Thyroid gland (tissue), 4 donors: ENCODE data around the gene ZBTB16.

Source experiments
- POLR2A ChIP-seq, 2 donors: fragments of 450-650 bp; IDR thresholded peaks; one replicate each; pipeline ENCODE4 v1.6.1; 2017; ENCODE audit warnings: antibody characterized with exemption in 2 of 2, mild to moderate bottlenecking in 2 of 2, moderate library complexity in 1 of 2
- TF ChIP-seq, protein P1 (sequence below), 6 experiments: fragments of 200-600 bp in 3 of 6; fragments of 450-650 bp in 3 of 6; sonication (generic) in 3 of 6; IDR thresholded peaks; one replicate each; pipeline ENCODE4 v1.5.1; 2016 to 2019; ENCODE audit warnings: antibody characterized with exemption in 6 of 6, mild to moderate bottlenecking in 2 of 6, inconsistent platforms in 1 of 6, moderate library complexity in 1 of 6

DNA sequence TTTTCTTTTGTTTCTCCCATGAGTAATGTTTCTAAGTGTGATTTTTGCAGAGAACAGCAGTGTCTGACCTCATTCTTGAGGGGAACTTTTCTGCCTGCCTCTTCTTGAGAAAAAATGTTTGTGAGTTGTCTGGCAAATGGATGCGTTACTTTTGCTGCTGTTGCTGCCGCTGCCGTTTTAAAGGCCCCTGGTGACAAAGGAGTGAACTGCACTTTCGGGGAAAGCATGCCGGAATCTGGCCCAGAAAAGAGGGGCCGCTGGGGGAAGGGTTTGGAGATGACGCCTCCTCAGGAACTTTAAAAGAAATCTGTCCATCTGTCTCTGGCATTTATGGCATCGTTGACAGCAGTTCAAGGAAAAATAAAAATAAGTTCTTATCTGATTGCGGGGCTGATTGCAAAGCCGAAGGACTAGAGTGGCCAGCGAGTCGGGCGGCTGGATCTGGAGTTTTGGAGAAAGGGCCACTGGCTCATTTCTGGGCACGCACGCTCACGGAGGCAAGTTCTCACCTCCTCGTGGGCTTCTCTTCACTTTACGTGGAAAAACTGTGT is 16.5 kb downstream of the ZBTB16 start:
- TF ChIP-seq, protein P1, sequence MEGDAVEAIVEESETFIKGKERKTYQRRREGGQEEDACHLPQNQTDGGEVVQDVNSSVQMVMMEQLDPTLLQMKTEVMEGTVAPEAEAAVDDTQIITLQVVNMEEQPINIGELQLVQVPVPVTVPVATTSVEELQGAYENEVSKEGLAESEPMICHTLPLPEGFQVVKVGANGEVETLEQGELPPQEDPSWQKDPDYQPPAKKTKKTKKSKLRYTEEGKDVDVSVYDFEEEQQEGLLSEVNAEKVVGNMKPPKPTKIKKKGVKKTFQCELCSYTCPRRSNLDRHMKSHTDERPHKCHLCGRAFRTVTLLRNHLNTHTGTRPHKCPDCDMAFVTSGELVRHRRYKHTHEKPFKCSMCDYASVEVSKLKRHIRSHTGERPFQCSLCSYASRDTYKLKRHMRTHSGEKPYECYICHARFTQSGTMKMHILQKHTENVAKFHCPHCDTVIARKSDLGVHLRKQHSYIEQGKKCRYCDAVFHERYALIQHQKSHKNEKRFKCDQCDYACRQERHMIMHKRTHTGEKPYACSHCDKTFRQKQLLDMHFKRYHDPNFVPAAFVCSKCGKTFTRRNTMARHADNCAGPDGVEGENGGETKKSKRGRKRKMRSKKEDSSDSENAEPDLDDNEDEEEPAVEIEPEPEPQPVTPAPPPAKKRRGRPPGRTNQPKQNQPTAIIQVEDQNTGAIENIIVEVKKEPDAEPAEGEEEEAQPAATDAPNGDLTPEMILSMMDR (IDR thresholded peaks at IDR 0.05), result peak; percentile 34 to 72 (median 48)
- peak in 1 of 2 donors; percentile 40 for TF ChIP-seq POLR2A (IDR thresholded peaks at IDR 0.05)
